Measurements from ENCODE around the gene MAMDC4. TPM values are rescaled to one million over a fixed set of nuclear protein-coding genes. Genes with fewer than 3 reads are reported as not detected.
A peak's percentile ranks its signal among the peaks of the same experiment; 100 is the strongest.

Gene MAMDC4
- total and polyA plus RNA-seq, 2 of the 13 experiments (the other 11 are each of a cell fraction or from before 2014, with no cell fraction given): 6.0 to 6.8 TPM

DNA sequence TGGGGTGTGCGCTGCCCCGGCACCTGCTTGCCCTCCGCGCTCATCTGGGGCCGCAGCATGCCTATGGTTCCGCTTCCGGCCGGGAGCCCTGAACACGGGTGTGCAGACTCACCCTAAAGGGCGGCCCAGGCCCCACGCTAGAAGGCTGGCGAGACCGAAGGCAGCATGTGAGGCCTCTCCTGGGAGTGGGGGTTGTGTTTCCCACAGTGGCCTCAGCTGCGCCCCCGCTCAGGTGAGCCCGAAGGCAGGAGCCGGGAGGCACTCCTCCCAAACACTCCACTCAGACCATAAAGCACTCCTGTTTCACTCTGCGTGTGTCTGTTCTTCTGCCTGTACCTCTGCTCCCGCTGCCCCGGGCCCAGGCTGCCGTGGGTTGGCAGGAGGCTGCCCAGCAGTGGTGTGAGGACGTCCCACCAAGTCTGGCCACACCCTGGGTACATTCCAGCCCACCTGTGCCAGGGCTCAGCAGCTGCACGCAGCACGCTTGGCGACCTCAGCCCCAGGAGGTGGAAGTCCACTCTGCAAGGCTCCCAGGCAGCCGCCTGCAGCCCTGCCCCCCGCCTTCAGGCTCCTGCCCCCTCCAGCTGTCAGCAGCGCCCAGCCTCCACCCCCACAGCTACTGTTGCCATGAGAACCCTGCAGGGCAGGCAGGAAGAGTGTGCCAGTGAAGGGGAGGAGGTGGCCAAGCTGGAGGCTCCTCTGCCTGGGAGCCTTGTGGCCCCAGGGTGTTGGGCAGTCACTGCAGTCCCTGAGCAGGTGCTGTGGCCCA, 11.1 kb upstream of the MAMDC4 start (continued):
- TF ChIP-seq FLYWCH1 (CRISPR knock-in tag; IDR thresholded peaks at IDR 0.05): no peak
- no peak for TF ChIP-seq NFKB2 (CRISPR knock-in tag; IDR thresholded peaks at IDR 0.05; ENCODE audit: borderline replicate concordance)
- TF ChIP-seq HBP1 (CRISPR knock-in tag; IDR thresholded peaks at IDR 0.05; ENCODE audit: low read depth): no peak
- TF ChIP-seq ZNF432 (CRISPR knock-in tag; IDR thresholded peaks at IDR 0.05; ENCODE audit: borderline replicate concordance): no peak
- TF ChIP-seq ZBTB1 (CRISPR knock-in tag; IDR thresholded peaks at IDR 0.05; ENCODE audit: borderline replicate concordance): no peak
- TF ChIP-seq ZSCAN29 (CRISPR knock-in tag; conservative IDR thresholded peaks at IDR 0.05): no peak
- peak; percentile 22; the same call in 1 of the 2 replicates for TF ChIP-seq ZBTB7A (CRISPR knock-in tag; IDR thresholded peaks at IDR 0.05)
- TF ChIP-seq CEBPZ (IDR thresholded peaks at IDR 0.05; ENCODE audit: low read length): no peak
- TF ChIP-seq XRCC5 (optimal IDR thresholded peaks at IDR 0.05; ENCODE audit: low read length): no peak
- TF ChIP-seq PCBP1 (IDR thresholded peaks at IDR 0.05; ENCODE audit: borderline replicate concordance, low read depth, low read length): peak; percentile 59; the same call in 1 of the 2 replicates
- TF ChIP-seq ZBTB26 (CRISPR knock-in tag; IDR thresholded peaks at IDR 0.05; ENCODE audit: borderline replicate concordance): no peak
